Stimulated activated naive CD8-positive, alpha-beta T cell treated with anti-CD3 and anti-CD28 coated beads, Interleukin-15, Interleukin-2, amounts not matched to agents 100 U/mL and 50 U/mL, for 24 hours (primary cell): Measurements from ENCODE around the gene ERBB4.
"Not testable (repeated sequence)": the region's sequence is repeated elsewhere in the genome, so short reads cannot be mapped to it uniquely, and the experiment has no call there.

Source experiments
- ATAC-seq: fragments of 150-1000 bp; cut with Tn5 transposase; one replicate; pipeline ENCODE4 v1.10.0; 2021
- DNase-seq: peaks from one replicate; pipeline ENCODE4 v3.0.0; 2021

Gene ERBB4

GRCh38 chr2:212223696-212224095, 314.9 kb downstream of the ERBB4 start:
- ATAC-seq = no peak
- no peak for DNase-seq

- ATAC-seq (no peak), DNase-seq (no peak)
Measured at GRCh38 chr2:212213191-212213590, 325.4 kb downstream of the ERBB4 start.

GRCh38 chr2:212208467-212208866, 330.1 kb downstream of the ERBB4 start:
- DNase-seq (no peak), ATAC-seq (no peak)

GRCh38 chr2:212197776-212198175, 340.8 kb downstream of the ERBB4 start:
- no peak for ATAC-seq
- DNase-seq = no peak

- ATAC-seq = no peak
- DNase-seq = no peak
Measured at GRCh38 chr2:212195626-212196025, 343.0 kb downstream of the ERBB4 start.

- ATAC-seq (no peak), DNase-seq (no peak)
Measured at GRCh38 chr2:212194396-212194795, 344.2 kb downstream of the ERBB4 start.

DNA sequence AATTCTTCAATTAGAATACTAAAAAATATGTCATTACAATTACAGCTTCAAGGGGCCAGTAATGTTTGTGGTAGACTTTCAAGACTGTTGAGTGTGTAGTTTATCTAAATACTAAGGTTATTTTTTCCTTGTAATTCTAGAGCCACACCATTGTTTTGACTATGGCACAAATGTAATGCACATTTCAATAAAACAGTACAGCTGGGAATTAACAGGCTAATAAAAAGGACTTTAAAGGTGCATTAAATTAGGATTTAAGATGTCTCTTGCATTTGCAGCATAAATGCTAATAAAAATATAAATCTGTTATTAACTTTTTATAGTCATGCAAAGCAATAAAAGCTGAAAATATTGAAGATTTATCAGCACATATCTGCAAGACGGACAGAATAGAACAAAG, 344.8 kb downstream of the ERBB4 start:
- DNase-seq (no peak), ATAC-seq (no peak)

- ATAC-seq = no peak
- DNase-seq = no peak
Measured at GRCh38 chr2:212193056-212193455, 345.5 kb downstream of the ERBB4 start.

- not testable (repeated sequence) for ATAC-seq, DNase-seq
Measured at GRCh38 chr2:212191438-212191837, 347.2 kb downstream of the ERBB4 start.

DNA sequence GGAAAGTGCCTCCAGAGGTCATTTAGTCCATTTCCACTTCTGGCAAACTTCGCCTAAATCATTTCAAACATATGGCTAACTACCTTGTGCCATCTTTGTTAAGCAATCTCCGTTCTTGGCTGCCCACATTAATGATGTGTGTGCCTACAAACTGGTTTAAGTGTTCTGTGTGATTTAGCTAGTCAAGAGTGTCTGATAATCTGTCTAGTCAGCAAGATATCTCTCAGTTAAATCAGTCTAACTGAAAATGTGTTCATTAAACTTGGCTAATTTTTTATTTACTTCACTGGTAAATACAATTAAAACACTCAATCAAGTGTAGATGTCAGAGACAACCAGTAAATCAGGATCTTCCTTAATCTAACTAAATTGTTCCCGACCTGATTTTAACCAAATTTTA, 352.4 kb downstream of the ERBB4 start:
- ATAC-seq (no peak), DNase-seq (no peak)

DNA sequence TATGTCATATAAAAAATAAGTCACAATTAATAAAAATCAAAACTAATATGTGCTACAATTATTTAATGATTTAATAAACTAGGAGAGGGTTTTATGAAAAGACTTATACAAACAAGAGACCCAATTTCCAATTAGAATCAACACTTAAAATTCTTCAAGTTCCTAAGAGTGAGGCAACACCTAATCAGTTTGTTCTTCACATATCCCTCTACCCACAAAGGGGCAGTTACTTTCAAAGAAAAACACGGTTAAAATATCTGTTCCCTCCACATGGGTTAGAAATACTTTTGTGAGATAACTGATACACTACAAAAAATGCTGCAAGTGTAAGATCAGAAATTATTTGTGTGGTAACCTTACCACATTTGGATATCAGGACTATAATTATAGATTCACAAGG, 357.0 kb downstream of the ERBB4 start:
- DNase-seq (no peak), ATAC-seq (no peak)

- ATAC-seq = no peak
Measured at GRCh38 chr2:212180408-212181083, 358.1 kb downstream of the ERBB4 start.

GRCh38 chr2:212177724-212178123, 360.9 kb downstream of the ERBB4 start:
- DNase-seq (no peak), ATAC-seq (no peak)

More at GRCh38 chr2:212180408-212181083, 358.1 kb downstream of the ERBB4 start:
- DNase-seq = no peak

DNA sequence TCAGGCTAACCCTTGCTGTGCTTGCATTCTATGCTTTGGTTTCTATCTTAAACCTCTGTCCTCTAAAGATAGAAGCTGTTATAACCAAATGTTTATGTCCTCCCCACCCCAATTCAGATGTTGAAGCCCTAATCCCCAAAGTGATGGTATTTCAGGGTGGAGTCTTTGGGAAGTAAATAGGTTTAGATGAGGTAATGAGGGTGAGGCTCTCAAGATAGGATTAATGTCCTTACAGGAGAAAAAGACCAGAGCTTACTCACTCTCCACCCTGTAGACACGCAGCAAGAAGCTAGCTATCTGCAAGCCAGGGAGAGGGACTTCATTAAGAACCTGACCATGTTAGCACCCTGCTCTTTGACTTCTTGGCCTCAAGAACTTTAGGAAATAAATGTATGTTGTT, 362.5 kb downstream of the ERBB4 start:
- ATAC-seq (no peak), DNase-seq (no peak)

- DNase-seq = no peak
- ATAC-seq = no peak
Measured at GRCh38 chr2:212173756-212174510, 364.7 kb downstream of the ERBB4 start.

DNA sequence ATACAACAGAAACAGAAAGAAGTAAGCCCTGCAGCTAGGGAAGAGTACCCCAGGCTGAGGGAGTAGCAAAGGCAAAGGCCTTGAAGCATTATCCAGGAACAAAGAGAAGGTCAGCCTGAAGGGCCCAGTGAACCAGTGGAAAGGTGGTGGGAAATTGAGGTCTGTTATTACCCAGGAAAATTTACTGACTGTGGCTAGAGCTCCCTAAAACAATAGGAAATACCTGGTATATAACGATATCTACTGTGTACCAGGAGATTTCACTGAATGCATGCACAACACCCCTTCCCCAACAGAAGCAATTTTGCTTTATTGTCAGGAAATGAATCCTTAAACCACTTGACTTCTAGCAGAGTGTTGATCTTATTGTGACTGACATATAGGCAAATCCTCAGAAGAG, 365.3 kb downstream of the ERBB4 start:
- DNase-seq (no peak), ATAC-seq (no peak)

DNA sequence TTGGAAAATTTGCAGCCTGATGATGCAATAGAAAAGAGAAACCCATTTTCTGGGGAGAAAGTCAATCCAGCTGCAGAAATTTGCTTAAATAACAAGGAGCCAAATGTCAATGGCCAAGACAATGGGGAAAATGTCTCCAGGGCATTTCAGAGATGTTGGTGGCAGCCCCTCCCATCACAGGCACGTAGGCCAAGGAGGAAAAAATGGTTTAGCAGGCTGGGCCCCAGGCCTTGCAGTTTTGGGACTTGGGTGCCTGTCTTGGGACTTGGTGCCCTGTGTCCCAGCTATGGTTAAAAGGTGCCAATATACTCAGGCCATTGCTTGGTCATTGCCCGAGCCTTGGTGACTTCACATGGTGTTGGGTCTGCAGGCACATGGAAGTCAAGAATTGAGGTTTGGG, 368.2 kb downstream of the ERBB4 start:
- ATAC-seq (no peak), DNase-seq (no peak)

DNA sequence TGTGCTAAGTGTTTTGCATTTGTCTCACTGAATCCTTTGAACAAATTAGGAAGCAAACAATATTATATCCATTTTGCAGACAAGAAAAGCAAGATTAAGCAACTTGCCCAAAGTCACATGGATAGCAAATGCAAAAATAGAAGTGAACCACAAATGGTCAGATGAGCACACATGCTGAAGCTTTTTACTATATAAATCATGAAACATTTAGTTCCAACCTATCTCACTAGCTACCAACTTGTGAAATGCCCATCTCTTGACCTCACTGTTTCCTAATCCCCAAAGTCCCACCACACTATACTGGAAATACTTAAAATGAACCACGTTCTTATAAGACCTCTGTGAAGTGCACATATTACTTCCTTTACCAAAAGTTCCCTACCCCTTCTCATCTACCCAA, 380.5 kb downstream of the ERBB4 start:
- DNase-seq (no peak), ATAC-seq (no peak)

DNA sequence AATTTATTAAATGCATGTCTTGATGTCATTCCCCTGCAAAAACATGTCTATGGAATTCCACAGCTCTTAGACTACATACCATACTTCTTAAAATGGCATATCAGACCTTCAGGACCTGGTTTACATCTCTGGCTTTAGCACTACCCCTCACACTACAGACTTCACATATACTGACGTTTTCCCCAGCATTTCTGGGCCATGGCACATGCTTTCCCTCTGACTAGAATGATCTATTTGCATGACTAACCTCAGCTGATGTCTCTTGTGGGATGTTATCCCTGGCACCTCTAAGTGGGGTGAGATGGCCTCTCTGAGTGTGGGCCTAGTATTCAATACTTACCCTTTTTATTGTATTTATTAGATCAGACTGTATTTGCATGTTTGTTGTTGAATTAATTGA, 381.6 kb downstream of the ERBB4 start:
- DNase-seq = no peak
- no peak for ATAC-seq

GRCh38 chr2:212156088-212156487, 382.5 kb downstream of the ERBB4 start:
- DNase-seq (no peak), ATAC-seq (no peak)

GRCh38 chr2:212154477-212154878, 384.1 kb downstream of the ERBB4 start:
- no peak for ATAC-seq
- no peak for DNase-seq

- DNase-seq (no peak), ATAC-seq (no peak)
Measured at GRCh38 chr2:212153923-212154322, 384.7 kb downstream of the ERBB4 start.

GRCh38 chr2:212147921-212148513, 390.6 kb downstream of the ERBB4 start:
- no peak for ATAC-seq

DNA sequence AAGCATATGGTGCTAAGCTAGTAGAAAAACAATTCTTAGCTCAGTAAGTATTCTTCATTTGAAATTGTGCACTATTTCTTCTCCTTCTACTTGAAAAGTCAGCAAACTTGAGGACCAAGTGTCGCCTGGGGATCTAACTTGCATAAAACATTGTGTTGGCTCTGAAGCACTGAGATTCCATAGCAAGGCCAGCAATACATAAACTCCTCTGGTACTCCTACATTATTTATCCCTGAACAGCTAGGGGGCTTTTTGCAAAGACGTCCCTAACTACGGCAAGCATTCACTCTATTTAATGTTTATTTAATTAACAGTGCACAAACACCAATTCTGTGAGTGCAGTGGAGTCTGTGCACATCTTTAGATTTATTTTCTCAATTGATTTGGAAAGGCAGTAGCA, 392.2 kb downstream of the ERBB4 start:
- DNase-seq (no peak), ATAC-seq (no peak)

More at GRCh38 chr2:212147921-212148513, 390.6 kb downstream of the ERBB4 start:
- DNase-seq = no peak
